Upper lobe of right lung (tissue), 1 donor: ENCODE results near the gene USP31. TPM values are rescaled to one million over a fixed set of nuclear protein-coding genes. Genes with fewer than 3 reads are reported as not detected.

Experiments
- ATAC-seq: fragments of 200-7000 bp; cut with Tn5 transposase; one replicate; pipeline ENCODE4 v1.9.1; 2020; ENCODE audit warnings: mild to moderate bottlenecking, moderate library complexity
- DNase-seq: peaks from one replicate; pipeline ENCODE4 v3.0.0-alpha.2; 2020
- H3K27ac ChIP-seq: fragments of 200-600 bp; one replicate; pipeline ENCODE4 v1.8.0; 2022
- H3K27me3 ChIP-seq: fragments of 200-600 bp; one replicate; pipeline ENCODE4 v1.8.0; 2022; ENCODE audit warnings: mild to moderate bottlenecking
- H3K36me3 ChIP-seq: fragments of 200-600 bp; one replicate; pipeline ENCODE4 v1.8.0; 2022
- H3K4me1 ChIP-seq: fragments of 200-600 bp; one replicate; pipeline ENCODE4 v1.8.0; 2022
- H3K4me3 ChIP-seq: fragments of 200-600 bp; one replicate; pipeline ENCODE4 v1.8.0; 2022; ENCODE audit warnings: mild to moderate bottlenecking
- H3K9me3 ChIP-seq: fragments of 200-600 bp; one replicate; pipeline ENCODE4 v1.8.0; 2022
- CTCF ChIP-seq: fragments of 200-600 bp; IDR thresholded peaks from one replicate; pipeline ENCODE4 v1.8.0; 2022; ENCODE audit warnings: antibody characterized with exemption
- intact Hi-C: fragments of 100-400 bp; cut with DNase I; formaldehyde crosslinking; loops from one replicate; pipeline ENCODE4 v1.11.0; 2022
- total RNA-seq: library from RNA; stranded (reverse); fragmentation: NEBNext Ultra II Directional; extraction: Animal tissue kit (Norgen Biotek cat#: 25700); gene quantifications from one replicate; pipeline ENCODE4 v1.2.1, GENCODE V29; 2021
- donor health status: DM: no; HTN: yes; CAD: no; lungs with severe emphysema.

USP31 gene
- total RNA-seq, 1 donor from 2014 or later, result 15.9 TPM

GRCh38 chr16:23062524-23062923 lies 86.7 kb downstream of the USP31 start:
- peaks cover 9% of the 10 kb centered on the region for H3K36me3 ChIP-seq
- no peak for TF ChIP-seq CTCF
- H3K4me3 ChIP-seq, result no peak overlapping the region
- peaks cover 6% of the 10 kb centered on the region for H3K27me3 ChIP-seq
- no peaks in the 10 kb centered on the region for H3K4me1 ChIP-seq
- DNase-seq (no peak), ATAC-seq (no peak)
- H3K9me3 ChIP-seq, result no peaks in the 10 kb centered on the region
- no peak overlapping the region for H3K27ac ChIP-seq
- intact Hi-C loops, result no loop called here

DNA sequence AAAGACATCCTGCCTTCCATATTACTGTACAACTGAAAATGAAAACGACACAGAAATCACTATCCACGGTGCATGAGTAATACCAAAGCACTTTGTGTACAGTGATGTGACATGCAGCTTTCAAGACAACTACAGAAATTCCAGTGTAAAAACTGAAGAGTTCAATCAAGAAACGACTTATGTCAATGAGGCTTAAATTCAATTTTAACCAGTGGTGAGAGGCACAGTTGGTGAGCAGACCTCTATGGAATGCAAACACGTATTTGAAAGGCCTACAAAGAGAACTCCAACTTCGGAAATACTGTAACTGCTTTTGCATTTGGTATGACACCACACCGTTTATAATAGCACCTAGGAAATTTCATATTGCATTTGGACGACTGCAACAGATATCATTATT lies 87.6 kb downstream of the USP31 start:
- TF ChIP-seq CTCF, result no peak
- ATAC-seq, result no peak
- peaks cover 6% of the 10 kb centered on the region for H3K27me3 ChIP-seq
- H3K27ac ChIP-seq, result no peak overlapping the region
- peaks cover 1% of the 10 kb centered on the region for H3K36me3 ChIP-seq
- H3K4me1 ChIP-seq, result no peaks in the 10 kb centered on the region
- DNase-seq, result no peak
- H3K4me3 ChIP-seq, result no peak overlapping the region
- intact Hi-C loops, result no loop called here
- H3K9me3 ChIP-seq, result no peaks in the 10 kb centered on the region

GRCh38 chr16:23060458-23061320 lies 88.6 kb downstream of the USP31 start:
- no peak for DNase-seq
- peak; percentile 84 for TF ChIP-seq CTCF
- Histone ChIP-seq H3K4me1 (no peaks in the 10 kb centered on the region), H3K9me3 (no peaks in the 10 kb centered on the region), H3K4me3 (no peak overlapping the region), H3K36me3 (no peaks in the 10 kb centered on the region), H3K27ac (no peak overlapping the region), H3K27me3 (peaks cover 6% of the 10 kb centered on the region)
- ATAC-seq, result peak; percentile 95
- intact Hi-C loops, result no loop called here

GRCh38 chr16:23059433-23059832 lies 89.8 kb downstream of the USP31 start:
- Histone ChIP-seq H3K27me3 (peaks cover 6% of the 10 kb centered on the region), H3K9me3 (no peaks in the 10 kb centered on the region), H3K27ac (no peak overlapping the region), H3K4me3 (no peak overlapping the region), H3K4me1 (no peaks in the 10 kb centered on the region), H3K36me3 (no peaks in the 10 kb centered on the region)
- ATAC-seq, result no peak
- TF ChIP-seq CTCF, result no peak
- DNase-seq, result no peak
- intact Hi-C loops, result no loop called here

GRCh38 chr16:23058576-23058975 lies 90.7 kb downstream of the USP31 start:
- ATAC-seq (no peak), DNase-seq (no peak)
- intact Hi-C loops, result no loop called here
- Histone ChIP-seq H3K9me3 (no peaks in the 10 kb centered on the region), H3K27ac (no peak overlapping the region), H3K27me3 (peaks cover 6% of the 10 kb centered on the region), H3K4me1 (no peaks in the 10 kb centered on the region), H3K36me3 (no peaks in the 10 kb centered on the region), H3K4me3 (no peak overlapping the region)
- no peak for TF ChIP-seq CTCF
